Tibial nerve (tissue), 4 donors: ENCODE results near the gene ODAM. TPM values are rescaled to one million over a fixed set of nuclear protein-coding genes. Genes with fewer than 3 reads are reported as not detected.
"Not testable (repeated sequence)": the region's sequence is repeated elsewhere in the genome, so short reads cannot be mapped to it uniquely, and the experiment has no call there.

Experiments
- DNase-seq, 2 donors: peaks; one replicate each; pipeline ENCODE4 v3.0.0-alpha.2; 2019; ENCODE audit warnings: low spot score in 2 of 2
- H3K27ac ChIP-seq, 4 donors: fragments of 200-600 bp; sonication (generic) in 3 of 4; one replicate each; pipeline ENCODE4 v1.5.1; 2017 to 2019; ENCODE audit warnings: mild to moderate bottlenecking in 1 of 4
- H3K27me3 ChIP-seq, 2 donors: fragments of 200-600 bp; sonication (generic) in 1 of 2; one replicate each; pipeline versions ENCODE4 v1.5.1 to v1.6.0; 2017 to 2019
- H3K36me3 ChIP-seq, 3 donors: fragments of 200-600 bp; sonication (generic); one replicate each; pipeline ENCODE4 v1.5.1; 2018 to 2019
- H3K4me1 ChIP-seq, 4 donors: fragments of 200-600 bp; sonication (generic) in 3 of 4; one replicate each; pipeline ENCODE4 v1.5.1; 2017 to 2019
- H3K4me3 ChIP-seq, 4 donors: fragments of 200-600 bp; sonication (generic) in 3 of 4; one replicate each; pipeline ENCODE4 v1.5.1; 2017 to 2019; ENCODE audit warnings: mild to moderate bottlenecking in 1 of 4, moderate library complexity in 1 of 4
- H3K9me3 ChIP-seq, 4 donors: fragments of 200-600 bp; sonication (generic) in 3 of 4; one replicate each; pipeline ENCODE4 v1.5.1; 2017 to 2019
- CTCF ChIP-seq, 5 experiments: fragments of 200-600 bp in 3 of 5; fragments of 450-650 bp in 2 of 5; sonication (generic) in 3 of 5; IDR thresholded peaks; one replicate each; pipeline ENCODE4 v1.5.1; 2016 to 2019; ENCODE audit warnings: antibody characterized with exemption in 5 of 5, mild to moderate bottlenecking in 3 of 5, moderate library complexity in 2 of 5
- EP300 ChIP-seq, 2 donors: sonication (generic); formaldehyde crosslinking; IDR thresholded peaks; one replicate each; pipeline ENCODE4 v1.6.1; 2017; ENCODE audit warnings: antibody characterized with exemption in 2 of 2, mild to moderate bottlenecking in 1 of 2
- POLR2A ChIP-seq, 2 donors: fragments of 450-650 bp; IDR thresholded peaks; one replicate each; pipeline ENCODE4 v1.6.1; 2017; ENCODE audit warnings: antibody characterized with exemption in 2 of 2, mild to moderate bottlenecking in 2 of 2, moderate library complexity in 2 of 2
- WGBS, 2 donors: methylation state at CpG; one replicate each; pipeline ENCODE4 v1.1.5; 2018; 5-methylcytosine and 5-hydroxymethylcytosine counted together
- total RNA-seq, 4 donors: library from RNA; depleted of rRNA; stranded (reverse); fragments of >200 nt; gene quantifications; one replicate each; pipeline ENCODE4 v1.1.0, GENCODE V29; 2016

ODAM gene
- total RNA-seq, 4 donors from 2014 or later = not detected

- H3K27me3 ChIP-seq = no peaks in the 10 kb centered on the region
- no peaks in the 10 kb centered on the region for H3K4me1 ChIP-seq
- H3K27ac ChIP-seq = no peak overlapping the region
- 97% methylated on average over 2 of the region's 2 CpGs for whole genome bisulfite sequencing, 2 donors
- H3K9me3 ChIP-seq = no peaks in the 10 kb centered on the region
- no peak overlapping the region for H3K4me3 ChIP-seq
- H3K36me3 ChIP-seq = no peaks in the 10 kb centered on the region
- DNase-seq = no peak
- no peak for TF ChIP-seq EP300 (IDR thresholded peaks at IDR 0.05)
- TF ChIP-seq CTCF (IDR thresholded peaks at IDR 0.05) = no peak
- no peak for TF ChIP-seq POLR2A (IDR thresholded peaks at IDR 0.05)
Measured at GRCh38 chr4:70192895-70193294, 2.6 kb upstream of the ODAM start.

- TF ChIP-seq EP300 (IDR thresholded peaks at IDR 0.05) (no peak), POLR2A (IDR thresholded peaks at IDR 0.05) (no peak), CTCF (IDR thresholded peaks at IDR 0.05) (no peak)
- Histone ChIP-seq H3K4me1 (no peaks in the 10 kb centered on the region), H3K27me3 (no peaks in the 10 kb centered on the region), H3K36me3 (no peaks in the 10 kb centered on the region), H3K9me3 (no peaks in the 10 kb centered on the region), H3K4me3 (no peak overlapping the region), H3K27ac (no peak overlapping the region)
- WGBS, 2 donors = 85 to 87% methylated on average over 2 of the region's 2 CpGs
- DNase-seq = no peak
Measured at GRCh38 chr4:70196857-70197256, 1.3 kb downstream of the ODAM start.

GRCh38 chr4:70197842-70198241, 2.3 kb downstream of the ODAM start:
- Histone ChIP-seq H3K9me3 (no peaks in the 10 kb centered on the region), H3K27ac (no peak overlapping the region)

GRCh38 chr4:70203601-70204000, 8.1 kb downstream of the ODAM start:
- H3K4me3 ChIP-seq = no peak overlapping the region
- TF ChIP-seq EP300 (IDR thresholded peaks at IDR 0.05) (no peak), CTCF (IDR thresholded peaks at IDR 0.05) (no peak), POLR2A (IDR thresholded peaks at IDR 0.05) (no peak)
- H3K9me3 ChIP-seq = no peaks in the 10 kb centered on the region
- no peaks in the 10 kb centered on the region for H3K27me3 ChIP-seq
- no peaks in the 10 kb centered on the region for H3K36me3 ChIP-seq
- no peak for DNase-seq
- WGBS, 2 donors = 53 to 55% methylated on average over 1 of the region's 1 CpG
- no peak overlapping the region for H3K27ac ChIP-seq
- H3K4me1 ChIP-seq = no peaks in the 10 kb centered on the region

More at GRCh38 chr4:70197842-70198241, 2.3 kb downstream of the ODAM start:
- no peak for DNase-seq
- TF ChIP-seq POLR2A (IDR thresholded peaks at IDR 0.05) (no peak), CTCF (IDR thresholded peaks at IDR 0.05) (no peak), EP300 (IDR thresholded peaks at IDR 0.05) (no peak)
- Histone ChIP-seq H3K4me1 (no peaks in the 10 kb centered on the region), H3K27me3 (no peaks in the 10 kb centered on the region), H3K4me3 (no peak overlapping the region), H3K36me3 (no peaks in the 10 kb centered on the region)
- WGBS, 2 donors = 57 to 72% methylated on average over 2 of the region's 2 CpGs

- H3K9me3 ChIP-seq, H3K36me3 ChIP-seq, H3K27ac ChIP-seq, H3K4me1 ChIP-seq, DNase-seq, H3K4me3 ChIP-seq, H3K27me3 ChIP-seq: not testable (repeated sequence)
- WGBS, 2 donors = 74 to 81% methylated on average over 4 of the region's 4 CpGs
Measured at GRCh38 chr4:70212752-70213151, 17.2 kb downstream of the ODAM start.

GRCh38 chr4:70216109-70216508, 20.6 kb downstream of the ODAM start:
- not testable (repeated sequence) for H3K9me3 ChIP-seq, H3K27me3 ChIP-seq, H3K4me1 ChIP-seq, H3K27ac ChIP-seq, H3K4me3 ChIP-seq, DNase-seq, H3K36me3 ChIP-seq

- H3K36me3 ChIP-seq, H3K4me1 ChIP-seq, H3K4me3 ChIP-seq, DNase-seq, H3K9me3 ChIP-seq, H3K27me3 ChIP-seq, H3K27ac ChIP-seq: not testable (repeated sequence)
- WGBS, 2 donors = 93 to 100% methylated on average over 1 of the region's 1 CpG
Measured at GRCh38 chr4:70216550-70216949, 21.0 kb downstream of the ODAM start.

- WGBS, 2 donors = 89 to 90% methylated on average over 3 of the region's 3 CpGs
- H3K4me1 ChIP-seq, DNase-seq, H3K27ac ChIP-seq, H3K9me3 ChIP-seq, H3K27me3 ChIP-seq, H3K4me3 ChIP-seq, H3K36me3 ChIP-seq: not testable (repeated sequence)
Measured at GRCh38 chr4:70221389-70221788, 25.9 kb downstream of the ODAM start.

- not testable (repeated sequence) for DNase-seq, H3K9me3 ChIP-seq, H3K4me1 ChIP-seq, H3K36me3 ChIP-seq, H3K27me3 ChIP-seq, H3K4me3 ChIP-seq, H3K27ac ChIP-seq
Measured at GRCh38 chr4:70221818-70222217, 26.3 kb downstream of the ODAM start.
